Keratinocyte (primary cell): Measurements from ENCODE around the gene MED27. TPM values are rescaled to one million over a fixed set of nuclear protein-coding genes. Genes with fewer than 3 reads are reported as not detected.

ENCODE experiments used
- DNase-seq: peaks from one replicate; pipeline ENCODE4 v3.0.0-alpha.2; 2011; ENCODE audit warnings: low read depth, missing footprints, low spot score
- FAIRE-seq: peaks from 2 replicates; lab custom pipeline; 2011; peaks lifted over from hg19 to GRCh38; lab: Jason Lieb, UNC
- H2AFZ ChIP-seq: 2 replicates; pipeline ENCODE4 v1.6.0; 2012; ENCODE audit warnings: low read length, control low read depth, inconsistent platforms; ENCODE audit not compliant: control insufficient read depth
- H3K27ac ChIP-seq: 2 replicates; pipeline ENCODE4 v1.5.1; 2011; ENCODE audit warnings: low read length; ENCODE audit not compliant: control insufficient read depth, insufficient read depth
- H3K27me3 ChIP-seq: 3 replicates; pipeline ENCODE4 v1.6.0; 2011; ENCODE audit warnings: low read length; ENCODE audit not compliant: control insufficient read depth, insufficient read depth; ENCODE audit errors: extremely low read depth
- H3K36me3 ChIP-seq, 2 experiments: 2 replicates in 1 of 2; 3 replicates in 1 of 2; pipeline ENCODE4 v1.5.1; 2011; ENCODE audit warnings: low read length in 2 of 2, mild to moderate bottlenecking in 1 of 2; ENCODE audit not compliant: control insufficient read depth in 2 of 2, insufficient read depth in 2 of 2; ENCODE audit errors: extremely low read depth in 1 of 2
- H3K4me1 ChIP-seq: 3 replicates; pipeline ENCODE4 v1.5.1; 2011; ENCODE audit warnings: low read length; ENCODE audit not compliant: control insufficient read depth, insufficient read depth; ENCODE audit errors: extremely low read depth
- H3K4me2 ChIP-seq: 3 replicates; pipeline ENCODE4 v1.6.0; 2011; ENCODE audit warnings: low read depth, low read length; ENCODE audit not compliant: control insufficient read depth, insufficient read depth; ENCODE audit errors: extremely low read depth
- H3K4me3 ChIP-seq, 3 experiments: fragments of 200-600 bp in 1 of 3; sonication (generic) in 1 of 3; 2 replicates in 2 of 3; 3 replicates in 1 of 3; pipeline ENCODE4 v1.5.1; 2011 to 2016; ENCODE audit warnings: low read length in 3 of 3, mild to moderate bottlenecking in 3 of 3, control low read depth in 2 of 3, inconsistent platforms in 1 of 3, low read depth in 1 of 3, mixed read lengths in 1 of 3, mixed run types in 1 of 3, moderate library complexity in 1 of 3; ENCODE audit not compliant: control insufficient read depth in 2 of 3, insufficient read depth in 2 of 3; ENCODE audit errors: extremely low read depth in 1 of 3
- H3K79me2 ChIP-seq: 2 replicates; pipeline ENCODE4 v1.6.0; 2012; ENCODE audit warnings: low read length; ENCODE audit not compliant: control insufficient read depth, insufficient read depth
- H3K9ac ChIP-seq: 3 replicates; pipeline ENCODE4 v1.6.0; 2011; ENCODE audit warnings: low read length; ENCODE audit not compliant: control insufficient read depth, insufficient read depth; ENCODE audit errors: extremely low read depth
- H3K9me1 ChIP-seq: 3 replicates; pipeline ENCODE4 v1.6.0; 2011; ENCODE audit warnings: low read length; ENCODE audit not compliant: control insufficient read depth, insufficient read depth; ENCODE audit errors: extremely low read depth
- H3K9me3 ChIP-seq: 2 replicates; pipeline ENCODE4 v1.5.1; 2012; ENCODE audit warnings: low read depth, low read length; ENCODE audit not compliant: control insufficient read depth
- H4K20me1 ChIP-seq: 3 replicates; pipeline ENCODE4 v1.6.0; 2011; ENCODE audit warnings: low read length; ENCODE audit not compliant: control insufficient read depth, insufficient read depth; ENCODE audit errors: extremely low read depth
- EZH2 ChIP-seq: IDR thresholded peaks from one replicate; pipeline ENCODE4 v1.6.1; 2012; ENCODE audit warnings: inconsistent platforms, mild to moderate bottlenecking, low read length, moderate library complexity
- dilution Hi-C: fragments of 300-500 bp; cut with MboI; formaldehyde crosslinking; loops from one replicate; pipeline ENCODE4 v1.7.0; 2020; ENCODE audit warnings: low sequenced_read_pairs; ENCODE audit not compliant: extremely low pct_ligation_motif_present
- polyA plus RNA-seq, 5 experiments: library from polyadenylated mRNA; depleted of rRNA in 3 of 5; stranded (reverse) in 3 of 5; stranded (forward) in 1 of 5; unstranded in 1 of 5; fragments of >200 nt; gene quantifications; 1 replicate in 1 of 5; 2 replicates in 3 of 5; 3 replicates in 1 of 5; pipeline versions ENCODE4 v1.2.1 to v1.2.3, GENCODE V29; 2011 to 2012; ENCODE audit warnings: missing spikeins in 2 of 5, low read depth in 1 of 5, low replicate concordance in 1 of 5
- TF ChIP-seq, protein P1 (sequence below), 3 experiments: IDR thresholded peaks in 1 of 3; conservative IDR thresholded peaks in 1 of 3; optimal IDR thresholded peaks in 1 of 3; 2 replicates in 2 of 3; 3 replicates in 1 of 3; pipeline versions ENCODE3 to v1.5.1; 2011; ENCODE audit warnings: low read length in 3 of 3, mild to moderate bottlenecking in 3 of 3, moderate library complexity in 2 of 3, control low read depth in 1 of 3, inconsistent platforms in 1 of 3; ENCODE audit not compliant: insufficient read depth in 2 of 3; ENCODE audit errors: extremely low read depth in 1 of 3

Gene MED27
- polyA plus RNA-seq, 1 donor (not counting 4 experiments of a cell fraction or from before 2014, with no cell fraction given): 39.0 TPM

GRCh38 chr9:131951905-131952304 lies 127.8 kb downstream of the MED27 start:
- DNase-seq: no peak
- H3K9me3 ChIP-seq: no peaks in the 10 kb centered on the region
- no peaks in the 10 kb centered on the region for H3K4me1 ChIP-seq
- TF ChIP-seq, protein P1, sequence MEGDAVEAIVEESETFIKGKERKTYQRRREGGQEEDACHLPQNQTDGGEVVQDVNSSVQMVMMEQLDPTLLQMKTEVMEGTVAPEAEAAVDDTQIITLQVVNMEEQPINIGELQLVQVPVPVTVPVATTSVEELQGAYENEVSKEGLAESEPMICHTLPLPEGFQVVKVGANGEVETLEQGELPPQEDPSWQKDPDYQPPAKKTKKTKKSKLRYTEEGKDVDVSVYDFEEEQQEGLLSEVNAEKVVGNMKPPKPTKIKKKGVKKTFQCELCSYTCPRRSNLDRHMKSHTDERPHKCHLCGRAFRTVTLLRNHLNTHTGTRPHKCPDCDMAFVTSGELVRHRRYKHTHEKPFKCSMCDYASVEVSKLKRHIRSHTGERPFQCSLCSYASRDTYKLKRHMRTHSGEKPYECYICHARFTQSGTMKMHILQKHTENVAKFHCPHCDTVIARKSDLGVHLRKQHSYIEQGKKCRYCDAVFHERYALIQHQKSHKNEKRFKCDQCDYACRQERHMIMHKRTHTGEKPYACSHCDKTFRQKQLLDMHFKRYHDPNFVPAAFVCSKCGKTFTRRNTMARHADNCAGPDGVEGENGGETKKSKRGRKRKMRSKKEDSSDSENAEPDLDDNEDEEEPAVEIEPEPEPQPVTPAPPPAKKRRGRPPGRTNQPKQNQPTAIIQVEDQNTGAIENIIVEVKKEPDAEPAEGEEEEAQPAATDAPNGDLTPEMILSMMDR (optimal IDR thresholded peaks at IDR 0.05 in 1 of 3, IDR thresholded peaks at IDR 0.05 in 1 of 3, conservative IDR thresholded peaks at IDR 0.05 in 1 of 3; ENCODE audit: extremely low read depth in 1 of 3, insufficient read depth in 2 of 3, low read length in 3 of 3): no peak
- TF ChIP-seq EZH2: no peak
- no peak overlapping the region for H3K27ac ChIP-seq
- H3K9ac ChIP-seq: no peak overlapping the region
- dilution Hi-C loops: no loop called here
- no peaks in the 10 kb centered on the region for H3K79me2 ChIP-seq
- H3K9me1 ChIP-seq: no peaks in the 10 kb centered on the region
- H3K4me3 ChIP-seq: no peak overlapping the region
- H4K20me1 ChIP-seq: peaks cover 2% of the 10 kb centered on the region
- H3K4me2 ChIP-seq: no peak overlapping the region
- no peak overlapping the region for H2AFZ ChIP-seq
- H3K36me3 ChIP-seq: no peaks in the 10 kb centered on the region
- H3K27me3 ChIP-seq: no peaks in the 10 kb centered on the region
- no peak for FAIRE-seq

DNA sequence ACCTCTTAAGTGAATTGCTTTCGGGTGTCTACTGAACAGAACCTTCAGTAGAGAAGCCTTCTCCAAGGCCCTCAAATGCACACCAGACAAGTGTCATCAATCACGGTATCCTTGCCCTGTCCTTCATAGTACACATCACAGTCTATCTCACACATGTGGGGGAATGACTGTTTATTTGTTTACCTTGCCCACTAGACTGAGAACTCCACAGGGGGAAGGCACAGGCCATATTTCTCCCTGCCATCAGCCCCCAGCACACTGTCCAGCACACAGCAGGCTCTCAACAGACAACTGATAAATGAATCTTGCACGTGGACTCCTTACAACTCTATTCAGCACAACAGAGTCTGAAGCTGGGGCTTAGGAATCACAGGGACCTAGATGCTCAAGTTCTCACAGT lies 128.5 kb downstream of the MED27 start:
- no peak overlapping the region for H3K4me2 ChIP-seq
- H4K20me1 ChIP-seq: peaks cover 5% of the 10 kb centered on the region
- no peak for TF ChIP-seq EZH2
- TF ChIP-seq, protein P1 (optimal IDR thresholded peaks at IDR 0.05 in 1 of 3, IDR thresholded peaks at IDR 0.05 in 1 of 3, conservative IDR thresholded peaks at IDR 0.05 in 1 of 3; ENCODE audit: extremely low read depth in 1 of 3, insufficient read depth in 2 of 3, low read length in 3 of 3): no peak
- no peaks in the 10 kb centered on the region for H3K9me1 ChIP-seq
- H3K4me1 ChIP-seq: no peaks in the 10 kb centered on the region
- no peaks in the 10 kb centered on the region for H3K79me2 ChIP-seq
- no peaks in the 10 kb centered on the region for H3K9me3 ChIP-seq
- no peak for DNase-seq
- H3K9ac ChIP-seq: no peak overlapping the region
- H3K4me3 ChIP-seq: no peak overlapping the region
- dilution Hi-C loops: no loop called here
- no peak overlapping the region for H3K27ac ChIP-seq
- H2AFZ ChIP-seq: no peak overlapping the region
- H3K36me3 ChIP-seq: peaks cover 0 to 2% of the 10 kb centered on the region in 2 experiments
- H3K27me3 ChIP-seq: no peaks in the 10 kb centered on the region
- no peak for FAIRE-seq
